Thyroid gland (tissue), 4 donors: ENCODE data around the gene CARD11. TPM values are rescaled to one million over a fixed set of nuclear protein-coding genes. Genes with fewer than 3 reads are reported as not detected.
"Not testable (repeated sequence)": the region's sequence is repeated elsewhere in the genome, so short reads cannot be mapped to it uniquely, and the experiment has no call there.

Experiments
- DNase-seq, 2 donors: peaks; one replicate each; pipeline ENCODE4 v3.0.0-alpha.2; 2019
- H3K27ac ChIP-seq, 3 donors: fragments of 200-600 bp; sonication (generic); 1 replicate in 2 of 3; 2 replicates in 1 of 3; pipeline ENCODE4 v1.5.1; 2016 to 2019; ENCODE audit warnings: mild to moderate bottlenecking in 1 of 3, moderate library complexity in 1 of 3
- H3K27me3 ChIP-seq: fragments of 200-600 bp; sonication (generic); one replicate; pipeline ENCODE4 v1.5.1; 2019
- H3K36me3 ChIP-seq, 2 donors: fragments of 200-600 bp; sonication (generic); one replicate each; pipeline ENCODE4 v1.5.1; 2016 to 2019
- H3K4me1 ChIP-seq, 2 donors: fragments of 200-600 bp; sonication (generic); one replicate each; pipeline ENCODE4 v1.5.1; 2017 to 2019
- H3K4me3 ChIP-seq, 3 donors: fragments of 200-600 bp; sonication (generic); replicated peaks in 1 of 3; 1 replicate in 2 of 3; 2 replicates in 1 of 3; pipeline ENCODE4 v1.5.1; 2016; ENCODE audit warnings: mild to moderate bottlenecking in 1 of 3
- H3K9me3 ChIP-seq: fragments of 200-600 bp; sonication (generic); one replicate; pipeline ENCODE4 v1.5.1; 2017
- POLR2A ChIP-seq, 2 donors: fragments of 450-650 bp; IDR thresholded peaks; one replicate each; pipeline ENCODE4 v1.6.1; 2017; ENCODE audit warnings: antibody characterized with exemption in 2 of 2, mild to moderate bottlenecking in 2 of 2, moderate library complexity in 1 of 2
- WGBS, 2 donors: methylation state at CpG; one replicate each; pipeline ENCODE4 v1.1.5; 2017; 5-methylcytosine and 5-hydroxymethylcytosine counted together
- intact Hi-C: fragments of 100-400 bp; cut with DNase I; formaldehyde crosslinking; loops from one replicate; pipeline ENCODE4 v1.15.1; 2023
- total RNA-seq, 4 donors: library from RNA; depleted of rRNA; stranded (reverse); fragments of >200 nt; gene quantifications; one replicate each; pipeline ENCODE4 v1.2.3, GENCODE V29; 2016
- TF ChIP-seq, protein P1 (sequence below), 6 experiments: fragments of 200-600 bp in 3 of 6; fragments of 450-650 bp in 3 of 6; sonication (generic) in 3 of 6; IDR thresholded peaks; one replicate each; pipeline ENCODE4 v1.5.1; 2016 to 2019; ENCODE audit warnings: antibody characterized with exemption in 6 of 6, mild to moderate bottlenecking in 2 of 6, inconsistent platforms in 1 of 6, moderate library complexity in 1 of 6

CARD11 gene
- total RNA-seq, 4 donors from 2014 or later: 0.45 to 7.7 (median 1.9) TPM

DNA sequence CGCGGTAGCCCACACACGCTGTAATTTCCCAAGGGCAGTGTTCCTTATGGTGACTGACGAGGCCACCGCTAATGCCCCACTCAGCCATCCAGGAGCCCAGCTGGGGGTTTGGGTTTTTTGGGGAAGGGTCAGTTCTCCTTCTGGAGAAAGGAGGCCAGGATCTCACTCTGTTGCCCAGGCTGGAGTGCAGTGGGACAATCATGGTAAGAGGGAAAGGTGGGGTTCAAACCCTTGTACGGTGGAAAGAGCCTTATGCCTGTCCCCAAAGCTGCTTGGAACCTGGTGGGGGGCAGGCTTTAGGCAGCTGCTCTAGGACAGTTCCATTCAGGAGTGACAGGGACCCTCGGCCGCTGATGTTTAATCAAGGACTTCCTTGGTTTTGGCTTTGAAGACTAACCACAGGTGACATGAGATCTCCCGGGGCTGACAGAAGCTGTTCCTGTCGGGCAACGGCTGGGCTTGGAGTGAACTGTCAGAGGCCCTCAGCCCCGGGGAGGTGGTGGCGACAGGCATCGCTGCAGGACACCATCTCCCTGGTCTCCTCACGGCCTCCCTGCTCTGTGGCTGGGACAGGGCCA, 84.5 kb downstream of the CARD11 start:
- intact Hi-C loops: no loop called here
- WGBS, 2 donors: 70 to 84% methylated on average over 11 to 15 of the region's 15 CpGs
- H3K27ac ChIP-seq: no peak overlapping the region
- H3K4me3 ChIP-seq: no peak overlapping the region
- TF ChIP-seq, protein P1, sequence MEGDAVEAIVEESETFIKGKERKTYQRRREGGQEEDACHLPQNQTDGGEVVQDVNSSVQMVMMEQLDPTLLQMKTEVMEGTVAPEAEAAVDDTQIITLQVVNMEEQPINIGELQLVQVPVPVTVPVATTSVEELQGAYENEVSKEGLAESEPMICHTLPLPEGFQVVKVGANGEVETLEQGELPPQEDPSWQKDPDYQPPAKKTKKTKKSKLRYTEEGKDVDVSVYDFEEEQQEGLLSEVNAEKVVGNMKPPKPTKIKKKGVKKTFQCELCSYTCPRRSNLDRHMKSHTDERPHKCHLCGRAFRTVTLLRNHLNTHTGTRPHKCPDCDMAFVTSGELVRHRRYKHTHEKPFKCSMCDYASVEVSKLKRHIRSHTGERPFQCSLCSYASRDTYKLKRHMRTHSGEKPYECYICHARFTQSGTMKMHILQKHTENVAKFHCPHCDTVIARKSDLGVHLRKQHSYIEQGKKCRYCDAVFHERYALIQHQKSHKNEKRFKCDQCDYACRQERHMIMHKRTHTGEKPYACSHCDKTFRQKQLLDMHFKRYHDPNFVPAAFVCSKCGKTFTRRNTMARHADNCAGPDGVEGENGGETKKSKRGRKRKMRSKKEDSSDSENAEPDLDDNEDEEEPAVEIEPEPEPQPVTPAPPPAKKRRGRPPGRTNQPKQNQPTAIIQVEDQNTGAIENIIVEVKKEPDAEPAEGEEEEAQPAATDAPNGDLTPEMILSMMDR (IDR thresholded peaks at IDR 0.05): no peak
- no peak for TF ChIP-seq POLR2A (IDR thresholded peaks at IDR 0.05)
- no peak for DNase-seq
- H3K4me1 ChIP-seq: no peaks in the 10 kb centered on the region
- no peaks in the 10 kb centered on the region for H3K27me3 ChIP-seq
- H3K9me3 ChIP-seq: no peaks in the 10 kb centered on the region
- no peaks in the 10 kb centered on the region for H3K36me3 ChIP-seq

DNA sequence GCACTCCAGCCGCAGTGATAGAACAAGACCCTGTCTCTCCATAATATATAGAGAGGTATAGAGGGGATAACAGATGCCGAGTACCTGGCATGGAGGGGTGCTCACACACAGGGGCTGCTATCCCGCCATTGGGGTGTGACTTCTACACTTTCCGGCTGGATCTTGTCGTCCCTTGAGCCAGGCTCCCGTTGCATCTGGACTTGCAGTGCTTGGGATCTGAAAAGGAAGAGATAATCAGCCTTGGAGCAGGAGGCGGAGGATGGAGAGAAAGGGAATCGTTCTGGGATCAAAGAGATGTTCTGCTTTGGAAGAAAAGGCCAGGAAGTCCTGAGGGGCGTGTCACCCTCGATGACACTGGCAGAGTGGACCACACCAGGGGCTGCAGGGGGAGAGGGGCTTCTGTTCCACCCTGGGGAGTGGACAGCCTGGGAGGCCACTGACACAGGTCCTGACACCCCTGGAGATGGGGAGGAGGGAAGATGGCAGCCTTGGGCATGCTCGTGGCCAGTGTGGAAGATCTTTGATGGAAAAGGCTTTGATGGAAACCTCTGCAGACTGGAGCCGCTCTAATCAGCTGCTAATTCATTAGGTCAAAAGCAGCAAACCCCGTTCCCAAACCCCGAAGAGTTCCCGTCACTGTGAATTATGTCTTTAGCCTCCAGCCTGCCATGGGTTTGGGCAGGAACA, 85.1 kb downstream of the CARD11 start:
- no peaks in the 10 kb centered on the region for H3K27me3 ChIP-seq
- DNase-seq: no peak
- H3K4me1 ChIP-seq: no peaks in the 10 kb centered on the region
- H3K9me3 ChIP-seq: no peaks in the 10 kb centered on the region
- H3K36me3 ChIP-seq: no peaks in the 10 kb centered on the region
- 82 to 88% methylated on average over 14 to 15 of the region's 15 CpGs for WGBS, 2 donors
- no peak overlapping the region for H3K4me3 ChIP-seq
- no peak for TF ChIP-seq POLR2A (IDR thresholded peaks at IDR 0.05)
- TF ChIP-seq, protein P1 (IDR thresholded peaks at IDR 0.05): no peak
- no peak overlapping the region for H3K27ac ChIP-seq
- intact Hi-C loops: no loop called here

- H3K27me3 ChIP-seq, H3K36me3 ChIP-seq, H3K27ac ChIP-seq, DNase-seq, H3K4me3 ChIP-seq, intact Hi-C loops, H3K9me3 ChIP-seq, H3K4me1 ChIP-seq: not testable (repeated sequence)
- WGBS, 2 donors: 89 to 92% methylated on average over 5 of the region's 5 CpGs
Measured at GRCh38 chr7:2957369-2957727, 86.3 kb downstream of the CARD11 start.

DNA sequence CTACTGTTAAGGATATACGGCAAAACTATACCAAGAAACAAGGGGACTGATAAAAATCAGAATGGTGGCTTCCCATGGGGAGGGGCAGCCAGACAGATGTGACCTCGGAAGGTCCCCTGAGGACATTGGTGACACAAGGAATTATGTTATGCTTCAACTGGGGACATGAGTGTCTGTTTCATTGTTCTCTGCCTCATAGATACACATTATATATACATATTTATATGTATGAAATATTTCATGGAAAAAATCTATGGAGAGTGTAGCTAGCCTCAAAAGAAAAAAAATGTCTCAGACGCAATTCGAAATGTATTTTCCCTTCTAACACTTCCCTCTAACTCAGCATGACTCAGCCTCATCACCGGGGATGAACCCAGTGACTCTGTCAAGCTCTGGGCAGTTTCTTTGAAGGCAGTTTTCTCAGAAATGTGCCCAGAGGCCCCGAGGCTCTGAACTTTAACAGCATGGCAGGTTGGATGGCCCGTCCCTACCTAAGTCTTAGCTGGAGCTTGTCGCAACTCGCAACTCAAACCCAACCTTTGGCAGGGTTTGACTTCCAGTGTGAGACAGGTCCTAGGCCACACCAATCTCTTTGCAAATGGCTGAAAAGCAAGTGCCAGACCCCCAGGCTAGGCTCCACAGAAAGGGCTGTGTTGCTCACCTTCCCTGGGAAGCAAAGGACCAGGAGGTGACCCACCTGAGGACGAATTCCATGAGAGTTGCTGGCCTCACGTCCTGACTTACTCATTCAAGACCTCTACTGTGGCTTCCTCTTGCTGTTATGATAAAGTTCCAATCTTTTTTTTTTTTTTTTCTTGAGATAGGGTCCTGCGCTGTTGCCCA, 86.9 kb downstream of the CARD11 start:
- Histone ChIP-seq H3K27ac (no peak overlapping the region), H3K9me3 (no peaks in the 10 kb centered on the region), H3K36me3 (no peaks in the 10 kb centered on the region), H3K27me3 (no peaks in the 10 kb centered on the region), H3K4me3 (no peak overlapping the region), H3K4me1 (no peaks in the 10 kb centered on the region)
- intact Hi-C loops: no loop called here
- TF ChIP-seq POLR2A (IDR thresholded peaks at IDR 0.05): no peak
- TF ChIP-seq, protein P1 (IDR thresholded peaks at IDR 0.05): no peak
- no peak for DNase-seq
- 76 to 78% methylated on average over 12 of the region's 12 CpGs for WGBS, 2 donors

GRCh38 chr7:2956076-2956475, 87.6 kb downstream of the CARD11 start:
- H3K36me3 ChIP-seq: no peaks in the 10 kb centered on the region
- no peaks in the 10 kb centered on the region for H3K27me3 ChIP-seq
- intact Hi-C loops: no loop called here
- no peak for DNase-seq
- 92 to 97% methylated on average over 6 of the region's 6 CpGs for WGBS, 2 donors
- H3K4me1 ChIP-seq: no peaks in the 10 kb centered on the region
- TF ChIP-seq POLR2A (IDR thresholded peaks at IDR 0.05): no peak
- TF ChIP-seq, protein P1 (IDR thresholded peaks at IDR 0.05): no peak
- H3K9me3 ChIP-seq: no peaks in the 10 kb centered on the region
- no peak overlapping the region for H3K27ac ChIP-seq
- no peak overlapping the region for H3K4me3 ChIP-seq
